KOPT-K1 (cell line): ENCODE results near the gene SYT17.

Experiments
- H3K27ac ChIP-seq: fragments of 200-600 bp; sonication (generic); 2 replicates; pipeline ENCODE4 v1.5.1; 2016; ENCODE audit warnings: antibody characterized with exemption, mild to moderate bottlenecking, low read depth, low read length; ENCODE audit not compliant: poor library complexity, severe bottlenecking
- H3K36me3 ChIP-seq: fragments of 200-600 bp; sonication (generic); 2 replicates; pipeline ENCODE4 v1.5.1; 2017; ENCODE audit warnings: antibody characterized with exemption, mild to moderate bottlenecking, low read length, moderate library complexity; ENCODE audit not compliant: insufficient read depth
- H3K9me3 ChIP-seq: fragments of 200-600 bp; sonication (generic); 2 replicates; pipeline ENCODE4 v1.5.1; 2017; ENCODE audit warnings: antibody characterized with exemption, low read length, mild to moderate bottlenecking; ENCODE audit not compliant: insufficient read depth, poor library complexity, severe bottlenecking

SYT17 gene

DNA sequence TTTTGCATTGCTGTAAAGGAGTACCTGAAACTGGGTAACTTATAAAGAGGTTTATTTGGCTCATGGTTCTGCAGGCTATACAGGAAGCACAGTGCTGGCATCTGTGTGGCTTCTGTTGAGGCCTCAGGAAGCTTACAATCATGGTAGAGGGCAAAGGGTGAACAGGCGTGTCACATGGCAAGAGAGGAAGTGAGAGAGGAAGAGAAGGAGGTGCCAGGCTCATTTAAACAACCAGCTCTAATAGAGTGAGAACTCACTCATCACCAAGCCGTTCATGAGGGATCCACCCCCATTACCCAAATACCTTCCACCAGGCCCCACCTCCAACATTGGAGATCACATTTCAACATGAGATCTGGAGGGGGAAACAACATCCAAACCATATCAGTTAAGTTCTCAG is 101.1 kb downstream of the SYT17 start:
- no peak overlapping the region for H3K27ac ChIP-seq
- H3K9me3 ChIP-seq: peaks cover 6% of the 10 kb centered on the region
- no peaks in the 10 kb centered on the region for H3K36me3 ChIP-seq

DNA sequence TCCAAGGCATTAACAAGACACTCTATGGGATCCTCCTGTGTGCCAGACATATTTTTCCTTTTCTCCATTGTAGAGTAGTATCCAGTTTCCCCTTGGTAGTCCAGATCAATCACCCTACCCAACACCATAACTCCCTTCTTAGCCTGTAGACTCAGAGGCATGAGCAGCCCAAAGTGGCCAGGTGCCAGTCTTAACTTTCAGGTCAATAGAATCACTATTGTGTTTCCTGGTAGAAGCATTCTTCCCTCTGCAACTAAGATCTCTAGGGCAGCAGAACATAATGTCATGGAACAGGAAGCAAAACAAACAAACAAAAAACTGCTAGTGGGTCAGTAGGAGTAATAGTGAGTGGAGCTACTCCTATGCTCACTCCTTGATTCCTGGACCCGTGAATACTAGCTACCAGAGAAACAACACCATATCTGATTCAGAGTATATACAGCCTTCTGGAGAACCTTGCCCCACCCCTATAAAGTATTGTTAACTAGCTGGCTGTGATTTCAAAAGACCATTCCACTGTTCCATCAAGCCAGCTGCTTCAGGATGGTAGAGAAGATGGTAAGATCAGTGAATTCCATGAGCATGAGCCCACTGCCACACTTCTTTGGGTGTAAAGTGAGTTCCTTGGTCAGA is 106.2 kb downstream of the SYT17 start:
- Histone ChIP-seq H3K36me3 (no peaks in the 10 kb centered on the region), H3K27ac (no peak overlapping the region), H3K9me3 (no peaks in the 10 kb centered on the region)

DNA sequence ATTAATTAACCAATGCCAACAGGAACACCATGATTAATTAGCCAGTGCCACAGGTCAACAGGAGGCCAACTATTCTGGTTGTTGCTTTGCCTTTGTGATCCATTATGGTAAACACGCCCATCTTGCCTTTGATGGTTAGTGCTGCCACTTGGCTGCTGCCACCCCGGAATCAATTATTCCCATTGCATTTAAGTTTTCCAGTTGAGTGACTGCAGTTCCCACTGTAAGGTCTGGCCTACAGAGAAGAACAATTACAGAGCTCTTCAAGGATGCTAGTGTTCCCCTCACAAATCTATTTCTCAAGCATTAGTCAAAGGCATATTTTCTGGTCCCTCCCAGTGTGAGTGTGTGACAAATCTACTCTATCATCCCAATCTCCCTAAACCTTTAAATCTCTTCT is 110.4 kb downstream of the SYT17 start:
- Histone ChIP-seq H3K9me3 (no peaks in the 10 kb centered on the region), H3K36me3 (no peaks in the 10 kb centered on the region), H3K27ac (no peak overlapping the region)

DNA sequence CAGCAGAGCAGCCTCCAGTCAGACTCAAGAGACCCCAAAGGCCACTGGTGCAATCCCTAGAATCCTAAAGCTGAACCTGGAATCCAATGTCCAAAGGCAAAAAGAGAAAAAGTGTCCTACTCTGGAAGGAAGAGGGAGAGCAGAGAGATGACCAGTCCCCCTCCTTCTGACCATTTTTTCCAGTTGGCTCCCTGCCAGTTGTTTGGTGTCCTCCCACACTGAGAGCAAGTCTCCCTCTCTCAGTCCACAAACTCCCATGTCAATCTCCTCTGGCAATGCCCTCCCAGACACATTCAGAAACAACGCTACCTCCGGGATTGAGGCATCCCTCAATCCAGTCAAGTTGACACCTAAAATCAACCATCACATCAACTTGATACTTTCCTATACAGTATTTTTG is 113.2 kb downstream of the SYT17 start:
- no peaks in the 10 kb centered on the region for H3K36me3 ChIP-seq
- no peak overlapping the region for H3K27ac ChIP-seq
- no peaks in the 10 kb centered on the region for H3K9me3 ChIP-seq

DNA sequence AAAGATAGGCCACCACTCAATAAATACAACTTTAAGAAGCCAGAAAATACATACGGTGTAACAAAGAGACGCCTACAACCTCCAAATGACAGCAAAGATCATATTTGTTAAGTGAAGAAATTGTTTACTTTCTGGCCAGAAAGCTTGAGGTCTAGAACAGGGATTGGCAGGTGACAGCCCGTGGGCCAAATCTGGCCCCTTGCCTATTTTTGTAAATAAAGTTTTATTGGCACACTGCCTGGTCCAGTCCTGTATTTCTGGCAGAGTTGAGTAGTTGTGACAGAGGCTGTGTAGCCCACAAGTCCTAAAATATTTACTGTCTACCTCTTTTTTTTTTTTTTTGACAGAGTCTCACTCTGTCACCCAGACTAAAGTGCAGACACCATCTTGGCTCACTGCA is 114.1 kb downstream of the SYT17 start:
- Histone ChIP-seq H3K9me3 (no peaks in the 10 kb centered on the region), H3K27ac (no peak overlapping the region), H3K36me3 (no peaks in the 10 kb centered on the region)

DNA sequence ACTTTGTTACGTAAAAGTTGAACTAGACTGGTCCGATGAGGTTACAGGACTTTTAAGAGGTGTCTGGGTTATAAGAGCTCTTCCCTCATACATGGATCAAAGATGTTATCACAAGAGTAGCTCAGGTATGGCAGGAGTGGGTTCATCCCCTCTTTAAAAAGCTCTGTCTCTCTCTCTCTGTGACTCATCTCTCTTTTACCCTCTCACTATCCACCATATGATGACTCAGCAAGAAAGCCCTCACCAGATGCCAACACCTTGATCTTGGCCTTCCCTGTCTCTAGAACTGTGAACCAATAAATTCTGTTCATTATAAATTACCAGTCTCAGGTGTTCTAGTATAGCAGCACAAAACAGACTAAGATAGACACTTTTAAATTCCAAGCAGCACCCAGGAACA is 115.6 kb downstream of the SYT17 start:
- Histone ChIP-seq H3K27ac (no peak overlapping the region), H3K9me3 (no peaks in the 10 kb centered on the region), H3K36me3 (no peaks in the 10 kb centered on the region)

DNA sequence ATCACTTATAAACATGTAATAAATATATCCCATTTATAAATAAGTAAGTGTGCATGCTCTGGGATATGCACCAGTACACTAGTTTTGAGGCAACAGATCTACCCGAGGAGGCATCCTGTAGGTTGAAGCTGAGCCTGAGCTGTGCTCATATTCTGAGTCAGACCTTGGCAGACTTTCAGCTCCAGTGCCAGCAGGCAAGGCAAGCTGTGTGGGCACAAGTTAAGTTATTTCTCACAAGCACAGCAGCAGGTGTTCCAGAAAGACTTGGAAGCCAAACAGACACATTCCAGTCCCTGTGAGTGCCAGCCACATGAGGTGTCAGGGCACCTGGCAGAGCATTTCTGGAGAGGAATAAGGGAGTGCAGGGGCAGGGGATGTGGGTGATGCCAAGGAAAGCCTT is 116.2 kb downstream of the SYT17 start:
- no peak overlapping the region for H3K27ac ChIP-seq
- H3K36me3 ChIP-seq: no peaks in the 10 kb centered on the region
- H3K9me3 ChIP-seq: no peaks in the 10 kb centered on the region

DNA sequence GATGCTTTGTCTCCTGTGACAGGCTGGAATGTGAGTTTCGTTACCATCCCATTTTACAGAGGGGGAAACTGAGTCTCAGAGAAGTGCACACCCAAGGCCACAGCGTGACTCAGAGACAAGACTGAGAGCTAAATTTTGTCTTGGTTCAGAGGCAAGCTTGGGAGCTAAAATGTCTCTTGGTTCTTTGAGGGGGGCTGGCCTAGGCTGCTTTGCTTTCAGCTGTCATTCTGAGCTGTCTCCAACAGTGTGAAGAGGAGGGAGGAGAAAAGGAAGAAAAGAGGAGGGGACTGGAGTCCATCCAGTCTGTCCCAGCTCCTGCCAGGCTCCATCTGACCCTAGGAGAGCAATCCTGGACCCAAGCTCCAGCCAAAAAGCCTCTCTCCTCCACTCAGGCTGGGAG is 117.4 kb downstream of the SYT17 start, which contains the start of gene CLEC19A:
Gene CLEC19A, plus strand, starts transcription at position 301 of the 400 bp plus-strand sequence. CDS start 121 bp downstream, outside the sequence.
- no peak within 1 kb of the TSS for H3K27ac ChIP-seq
- H3K36me3 ChIP-seq: no peaks in the 10 kb centered on the region
- H3K9me3 ChIP-seq: no peaks in the 10 kb centered on the region

DNA sequence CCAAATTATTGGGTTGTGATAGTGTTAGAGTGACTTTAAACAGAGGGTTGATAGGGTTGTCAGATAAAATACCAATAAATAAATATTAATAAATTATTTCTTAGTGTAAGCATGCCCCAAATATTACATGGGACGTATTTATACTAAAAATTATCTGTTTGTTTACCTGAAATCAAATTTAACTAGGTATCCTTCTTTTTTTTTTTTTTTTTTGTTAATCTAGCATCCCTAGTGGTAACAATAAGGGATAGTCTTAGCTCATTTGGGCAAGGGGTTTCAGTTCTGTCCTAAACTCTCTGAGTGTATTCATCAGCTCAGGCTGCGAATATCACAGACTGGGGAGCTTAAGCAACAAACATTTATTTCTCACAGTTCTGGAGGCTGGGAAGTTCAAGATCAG is 118.8 kb downstream of the SYT17 start:
- H3K36me3 ChIP-seq: no peaks in the 10 kb centered on the region
- no peaks in the 10 kb centered on the region for H3K9me3 ChIP-seq
- H3K27ac ChIP-seq: no peak overlapping the region

DNA sequence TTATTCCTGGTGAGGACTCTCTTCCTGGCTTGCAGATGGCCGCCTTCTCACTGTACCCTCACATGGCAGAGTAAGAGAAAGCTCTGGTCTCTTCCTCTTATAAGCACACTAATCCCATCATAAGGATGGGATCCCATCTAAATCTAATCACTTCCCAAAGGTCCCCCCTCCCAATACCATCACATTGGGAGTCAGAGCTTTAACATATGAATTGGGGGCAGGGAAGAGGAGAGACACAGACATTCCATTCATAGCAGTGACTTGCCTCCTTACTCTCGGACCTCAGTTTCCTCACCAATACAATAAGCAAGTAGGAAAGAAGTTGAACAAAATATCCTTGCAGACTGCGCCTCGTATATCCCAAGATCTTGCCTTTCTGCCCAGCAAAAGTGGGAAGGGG is 119.2 kb downstream of the SYT17 start:
- no peaks in the 10 kb centered on the region for H3K9me3 ChIP-seq
- H3K36me3 ChIP-seq: no peaks in the 10 kb centered on the region
- H3K27ac ChIP-seq: no peak overlapping the region

DNA sequence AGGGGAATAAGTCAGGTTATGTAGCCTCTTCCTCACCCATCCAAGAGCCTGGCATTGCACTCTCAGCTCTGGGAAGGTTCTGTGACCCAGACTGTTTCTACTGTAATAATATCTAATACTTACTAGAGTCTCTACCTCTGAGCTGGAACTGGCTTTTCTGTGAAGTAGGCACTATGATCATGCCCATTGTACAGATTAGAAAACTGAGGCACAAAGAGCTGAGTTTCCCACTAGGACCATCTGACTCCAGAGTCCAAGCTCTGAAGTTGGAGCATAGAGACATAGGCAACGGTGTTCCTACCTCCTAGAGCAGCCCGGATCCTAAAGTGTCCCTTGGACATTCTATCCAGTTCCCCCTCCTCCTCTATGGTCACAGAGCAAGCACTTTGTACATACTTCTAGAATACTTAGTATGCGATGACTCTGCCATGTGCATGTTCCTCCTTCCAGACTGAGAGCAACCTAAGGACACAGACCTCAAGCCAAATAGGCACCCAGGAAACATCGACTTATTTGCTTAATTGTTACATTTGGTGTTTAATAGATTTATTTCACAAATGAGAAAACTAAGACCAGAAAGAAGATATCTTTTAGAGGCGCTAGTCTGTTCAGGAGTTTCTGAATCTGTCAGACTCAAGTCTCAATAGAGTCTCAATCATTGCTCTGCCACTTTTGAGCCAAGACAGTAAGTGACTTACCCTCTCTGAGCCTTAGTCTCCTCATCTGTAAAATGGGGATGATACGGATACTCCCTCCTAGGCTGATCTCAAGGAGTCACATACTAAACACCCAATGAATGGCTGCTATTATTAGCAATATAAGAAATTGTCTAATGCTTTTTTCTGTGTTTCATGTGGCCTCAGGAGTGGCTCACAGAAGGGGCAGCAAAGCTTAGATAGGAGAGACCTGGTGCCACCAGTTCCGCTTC is 121.1 kb downstream of the SYT17 start:
- H3K27ac ChIP-seq: no peak overlapping the region
- no peaks in the 10 kb centered on the region for H3K9me3 ChIP-seq
- H3K36me3 ChIP-seq: no peaks in the 10 kb centered on the region

DNA sequence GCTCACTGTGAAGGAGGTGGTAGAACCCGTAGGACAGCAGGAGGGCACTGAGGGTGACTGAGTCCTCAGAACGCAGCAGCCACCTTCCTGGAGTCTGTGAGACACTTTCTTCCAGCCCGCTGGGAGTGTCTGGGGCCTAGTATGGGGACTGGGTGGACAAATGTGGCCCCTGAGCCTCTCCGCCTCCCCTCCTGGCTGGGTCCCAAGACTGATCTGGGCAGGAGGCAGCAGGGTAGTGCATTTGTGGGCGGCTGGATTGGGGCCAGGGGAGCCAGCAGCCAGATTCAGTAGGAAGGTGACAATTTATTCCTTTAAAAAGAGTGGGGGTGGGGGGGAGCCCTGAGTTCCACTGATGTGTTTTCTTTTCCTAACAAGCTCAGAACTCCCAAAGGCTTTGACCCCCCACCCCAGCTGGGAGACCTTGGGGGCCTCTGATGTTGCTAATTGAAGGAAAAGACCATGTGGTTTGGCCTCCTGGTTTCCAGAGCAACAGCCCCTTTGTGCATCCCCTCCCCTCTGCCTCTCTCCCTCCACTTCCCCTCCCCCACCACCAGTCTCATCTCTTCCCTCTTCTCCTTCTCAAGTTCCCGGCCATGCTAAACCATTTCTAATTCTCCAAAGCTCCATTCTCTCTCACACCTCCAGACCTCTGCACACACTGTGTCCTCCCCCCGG is 121.9 kb downstream of the SYT17 start:
- no peaks in the 10 kb centered on the region for H3K36me3 ChIP-seq
- no peaks in the 10 kb centered on the region for H3K9me3 ChIP-seq
- H3K27ac ChIP-seq: no peak overlapping the region

DNA sequence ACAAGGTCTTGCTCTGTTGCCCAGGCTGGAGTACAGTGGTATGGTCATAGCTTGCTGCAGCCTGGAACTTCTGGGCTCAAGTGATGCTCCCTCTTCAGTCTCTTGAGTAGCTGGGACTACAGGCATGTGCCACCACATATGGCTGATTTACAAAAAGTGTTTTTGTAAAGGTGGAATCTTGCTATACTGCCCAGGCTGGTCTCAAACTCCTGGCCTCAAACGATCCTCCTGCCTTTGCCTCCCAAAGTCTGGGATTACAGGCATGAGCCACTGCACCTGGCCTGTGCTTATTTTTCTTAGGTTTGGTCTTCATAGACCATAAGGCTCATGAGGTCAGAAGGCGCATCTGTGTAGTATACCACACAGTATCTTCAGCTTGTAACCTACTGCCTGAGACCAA is 122.8 kb downstream of the SYT17 start:
- Histone ChIP-seq H3K36me3 (no peaks in the 10 kb centered on the region), H3K9me3 (no peaks in the 10 kb centered on the region), H3K27ac (no peak overlapping the region)

DNA sequence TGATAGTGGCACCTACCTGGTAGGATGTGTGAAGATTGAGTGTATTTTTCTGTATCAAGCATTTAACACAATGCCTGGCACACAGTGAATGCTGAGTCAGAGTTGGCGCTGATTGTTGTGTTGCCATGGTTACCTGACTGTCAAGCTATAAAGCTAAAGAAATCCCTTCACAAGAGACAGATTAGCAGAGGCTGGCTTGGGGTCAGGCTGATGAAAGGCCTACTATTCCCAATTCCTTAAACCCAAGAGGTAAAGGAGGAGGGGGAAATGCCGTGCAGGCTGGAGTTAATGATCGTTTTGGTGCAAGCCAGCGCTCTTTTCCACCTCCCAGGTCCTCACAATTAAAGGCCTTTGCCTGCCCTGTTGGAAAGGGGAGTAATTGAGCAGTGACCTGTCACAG is 123.4 kb downstream of the SYT17 start:
- H3K36me3 ChIP-seq: no peaks in the 10 kb centered on the region
- H3K27ac ChIP-seq: no peak overlapping the region
- no peaks in the 10 kb centered on the region for H3K9me3 ChIP-seq

DNA sequence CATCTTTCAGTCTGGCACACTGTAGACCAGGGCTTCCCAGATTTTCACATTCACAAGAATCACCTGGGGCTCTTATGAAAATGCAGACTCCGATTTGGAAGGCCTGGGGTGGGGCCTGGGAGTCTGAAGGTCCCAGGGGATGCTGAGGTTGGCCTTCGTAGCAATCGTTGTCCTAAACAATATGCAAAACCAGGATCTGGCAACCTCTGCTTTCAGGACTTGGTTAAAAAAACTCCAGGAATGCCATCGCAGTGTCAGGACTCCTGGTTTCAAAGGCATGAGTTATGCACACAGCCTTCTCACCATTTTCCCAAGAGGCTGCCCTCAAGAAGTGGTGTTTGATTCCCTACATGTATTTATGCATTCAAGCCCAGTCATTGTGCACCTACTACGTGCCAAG is 124.1 kb downstream of the SYT17 start:
- no peaks in the 10 kb centered on the region for H3K9me3 ChIP-seq
- no peak overlapping the region for H3K27ac ChIP-seq
- H3K36me3 ChIP-seq: no peaks in the 10 kb centered on the region
